Cardiac muscle cell (in vitro differentiated cells and primary cell): Measurements from ENCODE around the gene INCENP. TPM values are rescaled to one million over a fixed set of nuclear protein-coding genes. Genes with fewer than 3 reads are reported as not detected.

ENCODE experiments used
- DNase-seq, 2 donors: peaks; one replicate each; pipeline versions ENCODE4 v3.0.0 to v3.0.0-alpha.2; 2010 to 2017; ENCODE audit warnings: low read depth in 1 of 2, low spot score in 1 of 2
- H3K27ac ChIP-seq: fragments of 200-600 bp; sonication (generic); 2 replicates; pipeline ENCODE4 v1.5.1; 2016
- H3K27me3 ChIP-seq: fragments of 200-600 bp; sonication (generic); 2 replicates; pipeline ENCODE4 v1.6.0; 2016; ENCODE audit warnings: control low read depth
- H3K36me3 ChIP-seq: fragments of 200-600 bp; sonication (generic); 2 replicates; pipeline ENCODE4 v1.5.1; 2016; ENCODE audit warnings: control low read depth
- H3K4me1 ChIP-seq: fragments of 200-600 bp; sonication (generic); 2 replicates; pipeline ENCODE4 v1.8.1; 2017; ENCODE audit warnings: low read depth, mild to moderate bottlenecking, mixed run types
- H3K4me3 ChIP-seq: fragments of 200-600 bp; sonication (generic); 2 replicates; pipeline ENCODE4 v1.5.1; 2016; ENCODE audit warnings: mild to moderate bottlenecking
- H3K9me3 ChIP-seq: fragments of 200-600 bp; sonication (generic); 2 replicates; pipeline ENCODE4 v1.5.1; 2017; ENCODE audit warnings: low read depth, mild to moderate bottlenecking, control low read depth
- CTCF ChIP-seq: IDR thresholded peaks from 2 replicates; pipeline ENCODE4 v1.5.1; 2012; ENCODE audit warnings: low read depth, mild to moderate bottlenecking, low read length
- polyA plus RNA-seq: library from polyadenylated mRNA; unstranded; fragments of >200 nt; fragmentation: Nextera tagmentation; extraction: Ambion mirVana; gene quantifications from 2 replicates; pipeline ENCODE4 v1.2.1, GENCODE V29; 2016
- total RNA-seq: library from RNA; depleted of rRNA; stranded (reverse); fragments of >200 nt; gene quantifications from 2 replicates; pipeline ENCODE4 v1.2.3, GENCODE V29; 2016

The INCENP gene
- total and polyA plus RNA-seq, 2 experiments from 2014 or later: 1.9 to 68.7 TPM

- no peak overlapping the region for H3K27ac ChIP-seq
- no peaks in the 10 kb centered on the region for H3K9me3 ChIP-seq
- H3K36me3 ChIP-seq: no peaks in the 10 kb centered on the region
- peak in 1 of 2 donors; percentile 69 for DNase-seq
- H3K4me1 ChIP-seq: no peaks in the 10 kb centered on the region
- H3K4me3 ChIP-seq: no peak overlapping the region
- TF ChIP-seq CTCF: no peak
- no peaks in the 10 kb centered on the region for H3K27me3 ChIP-seq
Measured at GRCh38 chr11:62105667-62106191, 18.1 kb upstream of the INCENP start.

DNA sequence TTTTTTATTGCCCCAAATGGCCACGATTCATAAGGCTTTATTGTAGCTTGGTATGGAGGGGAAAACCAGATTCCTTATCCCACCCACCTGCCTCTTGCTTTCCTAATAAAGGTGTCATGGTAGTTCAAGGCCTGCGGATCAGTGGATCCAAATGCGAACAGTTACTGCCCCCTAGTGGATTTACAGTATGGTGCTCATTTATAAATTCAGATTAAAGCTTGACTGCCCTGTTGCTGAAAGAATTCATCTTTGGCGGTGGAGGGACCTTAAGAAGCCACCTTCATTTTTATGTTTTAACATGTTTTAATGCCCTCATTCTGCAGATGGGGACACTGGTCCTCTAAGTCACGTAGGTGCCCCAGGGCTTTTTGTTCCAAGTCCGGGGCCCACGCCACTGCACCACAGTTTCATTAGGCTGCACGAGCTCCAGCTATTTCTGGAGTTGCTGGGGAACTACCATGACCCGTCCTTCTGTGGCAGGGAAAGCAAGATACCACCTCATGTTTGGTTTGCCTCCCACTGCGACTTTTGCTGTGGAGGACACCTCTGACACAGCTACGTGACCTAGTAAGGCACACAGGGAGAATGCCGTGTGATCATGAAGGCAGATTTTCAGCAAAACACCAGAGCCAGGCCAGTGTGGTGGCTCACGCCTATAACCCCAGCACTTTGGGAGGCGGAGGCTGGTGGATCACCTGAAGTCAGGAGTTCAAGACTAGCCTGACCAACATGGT, 15.6 kb upstream of the INCENP start:
- DNase-seq: peak; percentile 81 to 82

DNA sequence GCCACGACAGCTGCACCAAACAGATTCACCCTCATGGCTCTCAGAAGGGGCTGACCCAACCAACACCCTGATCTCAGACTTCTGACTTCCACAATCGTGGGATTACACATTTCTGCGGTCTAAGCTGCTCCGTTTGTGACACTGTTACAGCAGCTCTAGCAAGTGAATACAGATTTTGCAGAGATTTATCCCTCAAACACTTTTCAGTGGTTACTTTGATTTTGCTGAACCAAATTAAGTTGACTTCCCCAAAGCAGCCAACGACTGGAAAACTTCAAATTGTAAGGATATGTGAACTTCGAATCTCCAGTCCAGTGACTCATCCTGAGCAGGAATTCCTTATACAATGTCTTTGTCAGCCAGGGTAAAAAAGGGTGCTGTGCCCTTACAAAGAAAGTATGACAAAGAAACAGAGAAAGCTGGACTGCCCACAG, 14.8 kb upstream of the INCENP start:
- TF ChIP-seq CTCF: no peak
- no peak overlapping the region for H3K27ac ChIP-seq

More for the DNA sequence above, 15.6 kb upstream of the INCENP start:
- Histone ChIP-seq H3K36me3 (no peaks in the 10 kb centered on the region), H3K27ac (no peak overlapping the region), H3K27me3 (no peaks in the 10 kb centered on the region), H3K4me1 (no peaks in the 10 kb centered on the region), H3K9me3 (no peaks in the 10 kb centered on the region), H3K4me3 (no peak overlapping the region)
- TF ChIP-seq CTCF: peak; percentile 74

DNA sequence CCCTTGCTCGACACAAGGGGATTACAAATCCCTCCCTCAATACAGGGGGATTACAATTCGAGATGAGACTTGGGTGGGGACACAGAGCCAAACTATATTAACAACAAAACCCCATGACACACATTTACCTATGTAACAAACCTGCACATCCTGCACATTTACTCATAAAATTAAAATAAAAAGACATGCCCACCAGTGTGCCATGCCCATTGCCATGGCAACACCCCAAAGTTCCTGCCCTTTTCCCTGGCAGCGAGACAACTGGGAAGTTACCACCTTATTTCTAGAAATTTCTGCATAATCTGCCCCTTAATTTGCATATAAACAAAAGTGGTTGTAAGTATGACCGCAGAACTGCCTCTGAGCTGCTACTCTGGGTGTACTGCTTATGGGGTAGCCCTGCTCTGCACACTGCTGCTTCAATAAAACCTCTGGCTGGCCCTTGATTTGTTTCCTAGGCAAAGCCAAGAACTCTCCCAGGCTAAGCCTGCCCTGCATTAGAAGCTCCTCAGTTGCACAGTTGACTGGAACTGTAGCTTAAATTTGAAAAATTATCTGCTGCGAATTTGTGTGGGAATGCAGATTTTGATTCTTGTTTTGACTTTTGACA, 8.6 kb upstream of the INCENP start:
- TF ChIP-seq CTCF: no peak

More for the DNA sequence above, 14.8 kb upstream of the INCENP start:
- Histone ChIP-seq H3K9me3 (no peaks in the 10 kb centered on the region), H3K4me3 (no peak overlapping the region), H3K36me3 (no peaks in the 10 kb centered on the region), H3K27me3 (no peaks in the 10 kb centered on the region), H3K4me1 (no peaks in the 10 kb centered on the region)
- DNase-seq: peak in 1 of 2 donors; percentile 50

GRCh38 chr11:62116451-62116850, 7.4 kb upstream of the INCENP start:
- DNase-seq: no peak
- Histone ChIP-seq H3K4me3 (no peak overlapping the region), H3K27ac (no peak overlapping the region), H3K9me3 (no peaks in the 10 kb centered on the region), H3K4me1 (no peaks in the 10 kb centered on the region), H3K27me3 (no peaks in the 10 kb centered on the region), H3K36me3 (no peaks in the 10 kb centered on the region)
- TF ChIP-seq CTCF: no peak

More for the DNA sequence above, 8.6 kb upstream of the INCENP start:
- H3K4me3 ChIP-seq: no peak overlapping the region
- no peak for DNase-seq
- H3K36me3 ChIP-seq: no peaks in the 10 kb centered on the region
- H3K4me1 ChIP-seq: no peaks in the 10 kb centered on the region
- H3K27ac ChIP-seq: no peak overlapping the region
- H3K27me3 ChIP-seq: no peaks in the 10 kb centered on the region
- no peaks in the 10 kb centered on the region for H3K9me3 ChIP-seq
